SK-N-MC (cell line): Measurements from ENCODE around the gene EEF2K.

Experiments
- EZH2 ChIP-seq: fragments of 200-600 bp; sonication (generic); IDR thresholded peaks from one replicate; pipeline ENCODE4 v1.6.1; 2017; ENCODE audit warnings: antibody characterized with exemption
- FOXP2 ChIP-seq: optimal IDR thresholded peaks from 2 replicates; pipeline ENCODE3; 2011; ENCODE audit warnings: mild to moderate bottlenecking, moderate library complexity; ENCODE audit not compliant: insufficient read depth; ENCODE audit errors: extremely low read length, control extremely low read depth
- POLR2AphosphoS5 ChIP-seq: IDR thresholded peaks from 2 replicates; pipeline ENCODE4 v1.6.1; 2012; ENCODE audit warnings: mild to moderate bottlenecking, low read depth, low read length, borderline replicate concordance

GRCh38 chr16:22205577-22206012, 483 bp upstream of the EEF2K start:
- TF ChIP-seq EZH2 (no peak), POLR2AphosphoS5 (no peak), FOXP2 (no peak)
